K562 (cell line): Measurements from ENCODE around the gene CSDE1. TPM values are rescaled to one million over a fixed set of nuclear protein-coding genes. Genes with fewer than 3 reads are reported as not detected.

Source experiments
- EP400 ChIP-seq: fragments of 450-650 bp; IDR thresholded peaks from 2 replicates; pipeline ENCODE4 v1.6.1; 2017; ENCODE audit warnings: antibody characterized with exemption, mild to moderate bottlenecking, moderate library complexity
- ERF ChIP-seq: fragments of 450-650 bp; formaldehyde crosslinking; IDR thresholded peaks from 2 replicates; pipeline ENCODE4 v1.4.0; 2020; ENCODE audit warnings: mild to moderate bottlenecking, mixed read lengths
- FOXA3 ChIP-seq, 2 experiments: fragments of 450-650 bp in 1 of 2; sonication (generic) in 1 of 2; formaldehyde crosslinking; IDR thresholded peaks in 1 of 2; conservative IDR thresholded peaks in 1 of 2; 2 replicates each; pipeline versions ENCODE4 v1.4.0 to v1.8.0; 2020 to 2022; ENCODE audit warnings: mild to moderate bottlenecking in 2 of 2, missing genetic modification reagents in 1 of 2
- GABPA ChIP-seq: fragments of 200-800 bp; sonication (Bioruptor generic); conservative IDR thresholded peaks from 2 replicates; pipeline ENCODE4 v1.6.1; 2016; ENCODE audit warnings: low read depth, missing genetic modification characterization, missing compliant biosample characterization
- MEF2D ChIP-seq: conservative IDR thresholded peaks from 2 replicates; pipeline ENCODE4 v1.6.1; 2016; ENCODE audit warnings: low read depth, missing genetic modification characterization, missing compliant biosample characterization
- MLX ChIP-seq, 2 experiments: fragments of 450-650 bp in 1 of 2; sonication (generic) in 1 of 2; formaldehyde crosslinking; conservative IDR thresholded peaks; 2 replicates each; pipeline versions ENCODE4 v1.4.0 to v1.8.1; 2020 to 2022; ENCODE audit warnings: mild to moderate bottlenecking in 1 of 2, missing genetic modification reagents in 1 of 2
- POLR3A ChIP-seq: IDR thresholded peaks from 2 replicates; pipeline ENCODE4 v1.6.1; 2011; ENCODE audit warnings: borderline replicate concordance, mild to moderate bottlenecking, moderate library complexity; ENCODE audit not compliant: insufficient read length, insufficient read depth; ENCODE audit errors: extremely low read depth
- POLR3G ChIP-seq: IDR thresholded peaks from 2 replicates; pipeline ENCODE4 v1.6.1; 2011; ENCODE audit not compliant: insufficient read length, insufficient replicate concordance; ENCODE audit errors: extremely low read depth
- PRDM10 ChIP-seq: fragments of 450-650 bp; IDR thresholded peaks from 2 replicates; pipeline ENCODE4 v1.6.1; 2018; ENCODE audit not compliant: partially characterized antibody
- STAG1 ChIP-seq: sonication (generic); formaldehyde crosslinking; IDR thresholded peaks from 2 replicates; pipeline ENCODE4 v1.5.0; 2020; ENCODE audit warnings: missing genetic modification reagents, borderline replicate concordance
- TAF15 ChIP-seq: fragments of 200-400 bp; formaldehyde crosslinking; IDR thresholded peaks from 2 replicates; pipeline ENCODE4 v1.6.1; 2017; ENCODE audit warnings: mild to moderate bottlenecking, low read depth, low read length, moderate library complexity
- TSHZ1 ChIP-seq: fragments of 250-450 bp; sonication (Bioruptor Pico); IDR thresholded peaks from 2 replicates; pipeline ENCODE4 v1.4.0; 2020; ENCODE audit warnings: mild to moderate bottlenecking, moderate library complexity
- USF1 ChIP-seq: sonication (generic); formaldehyde crosslinking; IDR thresholded peaks from 2 replicates; pipeline ENCODE4 v1.9.0; 2022; ENCODE audit warnings: mild to moderate bottlenecking, missing genetic modification reagents
- YBX1 ChIP-seq: fragments of 450-650 bp; IDR thresholded peaks from 2 replicates; pipeline ENCODE4 v1.7.1; 2016; ENCODE audit warnings: mild to moderate bottlenecking
- ZNF140 ChIP-seq: fragments of 250-450 bp; sonication (Bioruptor Pico); IDR thresholded peaks from 2 replicates; pipeline ENCODE4 v1.8.0; 2021; ENCODE audit warnings: moderate library complexity, mild to moderate bottlenecking, inconsistent platforms
- ZNF212 ChIP-seq: fragments of 450-650 bp; formaldehyde crosslinking; IDR thresholded peaks from 2 replicates; pipeline ENCODE4 v1.4.0; 2020; ENCODE audit warnings: mild to moderate bottlenecking
- ZNF695 ChIP-seq: fragments of 450-650 bp; formaldehyde crosslinking; IDR thresholded peaks from 2 replicates; pipeline ENCODE4 v1.4.0; 2020; ENCODE audit warnings: mild to moderate bottlenecking, moderate library complexity
- ZSCAN32 ChIP-seq: fragments of 450-650 bp; formaldehyde crosslinking; IDR thresholded peaks from 2 replicates; pipeline ENCODE4 v1.4.0; 2020; ENCODE audit warnings: mild to moderate bottlenecking, moderate library complexity
- polyA plus RNA-seq, 8 experiments: library from polyadenylated mRNA; depleted of rRNA in 4 of 8; stranded (reverse) in 5 of 8; unstranded in 3 of 8; fragments of >200 nt; fragmentation: Nextera tagmentation in 2 of 8; fragmentation: Illumina TruSeq in 1 of 8; extraction: Ambion mirVana in 2 of 8; extraction: Trizol in 1 of 8; gene quantifications; 2 replicates each; pipeline versions ENCODE4 v1.2.1 to v1.2.3, GENCODE V29; 2011 to 2014; ENCODE audit warnings: inconsistent platforms in 1 of 8, missing spikeins in 1 of 8
- total RNA-seq, 7 experiments: library from RNA; depleted of rRNA in 6 of 7; stranded (reverse); fragments of >200 nt in 6 of 7; fragmentation: Illumina TruSeq in 2 of 7; extraction: Trizol in 2 of 7; gene quantifications; 2 replicates each; pipeline versions ENCODE4 v1.2.1 to v1.2.3, GENCODE V29; 2011 to 2021; ENCODE audit warnings: low replicate concordance in 1 of 7

Gene CSDE1
- total and polyA plus RNA-seq, 9 of the 15 experiments (the other 6 are each of a cell fraction or from before 2014, with no cell fraction given) = 174 to 538 (median 403) TPM

- TF ChIP-seq TSHZ1 (CRISPR knock-in tag) (no peak), EP400 (peak; percentile 100), GABPA (tag) (peak; percentile 95), FOXA3 (CRISPR knock-in tag; conservative IDR thresholded peaks at IDR 0.05 in 1 of 2, IDR thresholded peaks at IDR 0.05 in 1 of 2) (no peak), ZSCAN32 (CRISPR knock-in tag) (peak; percentile 62; the same call in 1 of the 2 replicates), USF1 (peak; percentile 96), ZNF695 (CRISPR knock-in tag) (no peak), POLR3A (no peak), POLR3G (no peak), YBX1 (no peak), STAG1 (CRISPR knock-in tag) (no peak), ZNF212 (CRISPR knock-in tag) (no peak), MEF2D (tag) (no peak), ERF (CRISPR knock-in tag) (peak; percentile 29), ZNF140 (CRISPR knock-in tag) (no peak), TAF15 (no peak), MLX (CRISPR knock-in tag; conservative IDR thresholded peaks at IDR 0.05) (0 out of 4 replicates have a peak, but pooled peaks of 1 of the 2 experiments have one; percentile 18), PRDM10 (peak; percentile 98)
Measured at GRCh38 chr1:114716304-114717170, 41.2 kb downstream of the CSDE1 start, which contains the start of gene NRAS (continued).
